Endometrial microvascular endothelial cells (primary cell): ENCODE measurements around the gene TSNAXIP1. TPM values are rescaled to one million over a fixed set of nuclear protein-coding genes. Genes with fewer than 3 reads are reported as not detected.

Source experiments
- in situ Hi-C: cut with HindIII; loops from 2 replicates; pipeline ENCODE4 v1.10.0; 2017; ENCODE audit warnings: low sequenced_read_pairs, low pct_unique_long_range_greater_than_20kb; ENCODE audit errors: inconsistent ontology term
- total RNA-seq: library from RNA; depleted of rRNA; stranded (reverse); fragments of >200 nt; gene quantifications from one replicate; pipeline ENCODE4 v1.2.3, GENCODE V29; 2015; ENCODE audit errors: inconsistent ontology term

TSNAXIP1 gene
- total RNA-seq, 1 donor from 2014 or later = not detected

GRCh38 chr16:67872631-67873434, 66.1 kb downstream of the TSNAXIP1 start, which contains the start of gene EDC4:
Gene EDC4, plus strand, starts transcription at chr16:67873052. Its CDS starts 210 bp downstream, at chr16:67873262.
- in situ Hi-C loops = no loop called here

GRCh38 chr16:67873435-67874370, 67.0 kb downstream of the TSNAXIP1 start:
- in situ Hi-C loops = no loop called here

GRCh38 chr16:67874372-67874771, 67.7 kb downstream of the TSNAXIP1 start:
- in situ Hi-C loops = no loop called here

GRCh38 chr16:67877064-67877463, 70.4 kb downstream of the TSNAXIP1 start:
- in situ Hi-C loops = loop anchor here (25.0 kb wide), 1 partner anchor 135 kb away; the partner anchor contains the start of genes DDX28, DPEP2NB and DUS2

Other genes starting within 250 kb of the TSNAXIP1 start
- 29.8 TPM for gene CTCF, start 244.4 kb upstream of the TSNAXIP1 start, total RNA-seq
- 0.09 TPM for gene CARMIL2, start 161.7 kb upstream of the TSNAXIP1 start, total RNA-seq
- 38.8 TPM for gene ACD, start 146.6 kb upstream of the TSNAXIP1 start, total RNA-seq
- 2.5 TPM for gene PARD6A, start 145.9 kb upstream of the TSNAXIP1 start, total RNA-seq
- gene ENKD1, start 140.1 kb upstream of the TSNAXIP1 start, total RNA-seq = 18.1 TPM
- 2.7 TPM for gene C16orf86, start 140.1 kb upstream of the TSNAXIP1 start, total RNA-seq
- 27.0 TPM for gene GFOD2, start 87.6 kb upstream of the TSNAXIP1 start, total RNA-seq
- gene RANBP10, start 329 bp upstream of the TSNAXIP1 start, total RNA-seq = 6.1 TPM
- gene THAP11, start 35.4 kb downstream of the TSNAXIP1 start, total RNA-seq = 33.0 TPM
- gene NUTF2, start 40.0 kb downstream of the TSNAXIP1 start, total RNA-seq = 171 TPM
- 37.8 TPM for gene CENPT, start 40.8 kb downstream of the TSNAXIP1 start, total RNA-seq
- gene EDC4, start 66.2 kb downstream of the TSNAXIP1 start, total RNA-seq = 99.8 TPM
- gene NRN1L, start 78.0 kb downstream of the TSNAXIP1 start, total RNA-seq = not detected
- 6.9 TPM for gene PSKH1, start 86.4 kb downstream of the TSNAXIP1 start, total RNA-seq
- gene CTRL, start 125.0 kb downstream of the TSNAXIP1 start, total RNA-seq = 0.28 TPM
- gene PSMB10, start 130.0 kb downstream of the TSNAXIP1 start, total RNA-seq = 71.2 TPM
- gene LCAT, start 137.2 kb downstream of the TSNAXIP1 start, total RNA-seq = 5.1 TPM
- gene SLC12A4, start 161.7 kb downstream of the TSNAXIP1 start, total RNA-seq = 55.3 TPM
- not detected for gene DPEP3, start 173.6 kb downstream of the TSNAXIP1 start, total RNA-seq
- not detected for gene DPEP2, start 192.6 kb downstream of the TSNAXIP1 start, total RNA-seq
- not detected for gene DPEP2NB, start 209.0 kb downstream of the TSNAXIP1 start, total RNA-seq
- 8.8 TPM for gene DDX28, start 216.3 kb downstream of the TSNAXIP1 start, total RNA-seq
- gene DUS2, start 216.4 kb downstream of the TSNAXIP1 start, total RNA-seq = 32.6 TPM